ENCODE results near the gene C2CD4D.
A peak's percentile ranks its signal among the peaks of the same experiment; 100 is the strongest.
"Not testable (repeated sequence)": the region's sequence is repeated elsewhere in the genome, so short reads cannot be mapped to it uniquely, and the experiment has no call there.

The C2CD4D gene

GRCh38 chr1:151839457-151840403 lies at the start of gene C2CD4D:
Gene C2CD4D, minus strand, starts transcription at chr1:151839820. Its CDS starts 831 bp downstream, at chr1:151838989.
- DNase-seq (ENCODE audit: low read depth): peak; percentile 16

GRCh38 chr1:151888972-151889570 lies 49.5 kb upstream of the C2CD4D start:
- DNase-seq (ENCODE audit: low read depth): no peak

- DNase-seq (ENCODE audit: low read depth): peak; percentile 68
Observed at GRCh38 chr1:151887028-151887427, 47.4 kb upstream of the C2CD4D start.

GRCh38 chr1:151885479-151885878 lies 45.9 kb upstream of the C2CD4D start:
- DNase-seq (ENCODE audit: low read depth): no peak

- DNase-seq (ENCODE audit: low read depth): not testable (repeated sequence)
Observed at GRCh38 chr1:151884879-151885278, 45.3 kb upstream of the C2CD4D start.

- not testable (repeated sequence) for DNase-seq (ENCODE audit: low read depth)
Observed at GRCh38 chr1:151884445-151884844, 44.8 kb upstream of the C2CD4D start.

- DNase-seq (ENCODE audit: low read depth): not testable (repeated sequence)
Observed at GRCh38 chr1:151883898-151884297, 44.3 kb upstream of the C2CD4D start.

- DNase-seq (ENCODE audit: low read depth): not testable (repeated sequence)
Observed at GRCh38 chr1:151882918-151883317, 43.3 kb upstream of the C2CD4D start.

- DNase-seq (ENCODE audit: low read depth): no peak
Observed at GRCh38 chr1:151882466-151882865, 42.8 kb upstream of the C2CD4D start.

- no peak for DNase-seq (ENCODE audit: low read depth)
Observed at GRCh38 chr1:151881479-151881878, 41.9 kb upstream of the C2CD4D start.

- no peak for DNase-seq (ENCODE audit: low read depth)
Observed at GRCh38 chr1:151875419-151876097, 35.9 kb upstream of the C2CD4D start.

- DNase-seq (ENCODE audit: low read depth): not testable (repeated sequence)
Observed at GRCh38 chr1:151872776-151873175, 33.2 kb upstream of the C2CD4D start.

- no peak for DNase-seq (ENCODE audit: low read depth)
Observed at GRCh38 chr1:151871284-151872030, 31.8 kb upstream of the C2CD4D start.

GRCh38 chr1:151868486-151868885 lies 28.9 kb upstream of the C2CD4D start:
- no peak for DNase-seq (ENCODE audit: low read depth)

GRCh38 chr1:151867765-151868411 lies 28.3 kb upstream of the C2CD4D start:
- peak; percentile 91 for DNase-seq (ENCODE audit: low read depth)

- peak; percentile 57 for DNase-seq (ENCODE audit: low read depth)
Observed at GRCh38 chr1:151867321-151867720, 27.7 kb upstream of the C2CD4D start.

- no peak for DNase-seq (ENCODE audit: low read depth)
Observed at GRCh38 chr1:151864411-151864810, 24.8 kb upstream of the C2CD4D start.

GRCh38 chr1:151862604-151863003 lies 23.0 kb upstream of the C2CD4D start:
- no peak for DNase-seq (ENCODE audit: low read depth)

- DNase-seq (ENCODE audit: low read depth): no peak
Observed at GRCh38 chr1:151860504-151861187, 21.0 kb upstream of the C2CD4D start.

GRCh38 chr1:151859891-151860293 lies 20.3 kb upstream of the C2CD4D start:
- DNase-seq (ENCODE audit: low read depth): no peak
